Breast epithelium (tissue), 4 donors: ENCODE measurements around the gene THSD4. TPM values are rescaled to one million over a fixed set of nuclear protein-coding genes. Genes with fewer than 3 reads are reported as not detected.

Experiments
- DNase-seq, 2 donors: peaks; one replicate each; pipeline ENCODE4 v3.0.0-alpha.2; 2019; ENCODE audit warnings: low spot score in 2 of 2
- H3K27ac ChIP-seq, 2 donors: fragments of 200-600 bp; sonication (generic) in 1 of 2; one replicate each; pipeline ENCODE4 v1.5.1; 2016 to 2019; ENCODE audit warnings: mild to moderate bottlenecking in 1 of 2
- H3K27me3 ChIP-seq, 2 donors: fragments of 200-600 bp; sonication (generic) in 1 of 2; one replicate each; pipeline versions ENCODE4 v1.5.1 to v1.6.0; 2017 to 2019; ENCODE audit warnings: control low read depth in 1 of 2, mild to moderate bottlenecking in 1 of 2
- H3K36me3 ChIP-seq: fragments of 200-600 bp; one replicate; pipeline ENCODE4 v1.5.1; 2019
- H3K4me1 ChIP-seq, 2 donors: fragments of 200-600 bp; sonication (generic); one replicate each; pipeline ENCODE4 v1.5.1; 2016 to 2019; ENCODE audit warnings: control low read depth in 1 of 2
- H3K4me3 ChIP-seq, 3 donors: fragments of 200-600 bp; sonication (generic); 1 replicate in 2 of 3; 2 replicates in 1 of 3; pipeline ENCODE4 v1.5.1; 2016 to 2019; ENCODE audit warnings: mild to moderate bottlenecking in 3 of 3, moderate library complexity in 2 of 3
- H3K9me3 ChIP-seq, 2 donors: fragments of 200-600 bp; sonication (generic) in 1 of 2; one replicate each; pipeline ENCODE4 v1.5.1; 2016 to 2019; ENCODE audit warnings: control low read depth in 1 of 2
- POLR2A ChIP-seq: fragments of 450-650 bp; IDR thresholded peaks from one replicate; pipeline ENCODE4 v1.6.1; 2016; ENCODE audit warnings: antibody characterized with exemption, mild to moderate bottlenecking, moderate library complexity
- POLR2AphosphoS5 ChIP-seq, 3 donors: sonication (generic); formaldehyde crosslinking; IDR thresholded peaks; one replicate each; pipeline ENCODE4 v1.6.1; 2017; ENCODE audit warnings: antibody characterized with exemption in 3 of 3
- intact Hi-C: fragments of 100-400 bp; cut with DNase I; formaldehyde crosslinking; loops from one replicate; pipeline ENCODE4 v1.15.1; 2023; ENCODE audit warnings: low total_unique reads
- total RNA-seq, 3 donors: library from RNA; depleted of rRNA; stranded (reverse); fragments of >200 nt; gene quantifications; one replicate each; pipeline ENCODE4 v1.1.0, GENCODE V29; 2016
- TF ChIP-seq, protein P1 (sequence below), 3 donors: fragments of 450-650 bp; IDR thresholded peaks; one replicate each; pipeline ENCODE4 v1.5.1; 2016 to 2017; ENCODE audit warnings: antibody characterized with exemption in 3 of 3, mild to moderate bottlenecking in 3 of 3, moderate library complexity in 3 of 3

THSD4 gene
- total RNA-seq, 3 donors from 2014 or later, result 0.64 to 58.7 (median 41.3) TPM

- TF ChIP-seq POLR2A (no peak), POLR2AphosphoS5 (IDR thresholded peaks at IDR 0.05) (peak in 1 of 3 donors; percentile 6)
- TF ChIP-seq, protein P1, sequence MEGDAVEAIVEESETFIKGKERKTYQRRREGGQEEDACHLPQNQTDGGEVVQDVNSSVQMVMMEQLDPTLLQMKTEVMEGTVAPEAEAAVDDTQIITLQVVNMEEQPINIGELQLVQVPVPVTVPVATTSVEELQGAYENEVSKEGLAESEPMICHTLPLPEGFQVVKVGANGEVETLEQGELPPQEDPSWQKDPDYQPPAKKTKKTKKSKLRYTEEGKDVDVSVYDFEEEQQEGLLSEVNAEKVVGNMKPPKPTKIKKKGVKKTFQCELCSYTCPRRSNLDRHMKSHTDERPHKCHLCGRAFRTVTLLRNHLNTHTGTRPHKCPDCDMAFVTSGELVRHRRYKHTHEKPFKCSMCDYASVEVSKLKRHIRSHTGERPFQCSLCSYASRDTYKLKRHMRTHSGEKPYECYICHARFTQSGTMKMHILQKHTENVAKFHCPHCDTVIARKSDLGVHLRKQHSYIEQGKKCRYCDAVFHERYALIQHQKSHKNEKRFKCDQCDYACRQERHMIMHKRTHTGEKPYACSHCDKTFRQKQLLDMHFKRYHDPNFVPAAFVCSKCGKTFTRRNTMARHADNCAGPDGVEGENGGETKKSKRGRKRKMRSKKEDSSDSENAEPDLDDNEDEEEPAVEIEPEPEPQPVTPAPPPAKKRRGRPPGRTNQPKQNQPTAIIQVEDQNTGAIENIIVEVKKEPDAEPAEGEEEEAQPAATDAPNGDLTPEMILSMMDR (IDR thresholded peaks at IDR 0.05), result no peak
- intact Hi-C loops, result no loop called here
- no peak overlapping the region for H3K4me3 ChIP-seq
- no peaks in the 10 kb centered on the region for H3K9me3 ChIP-seq
- H3K27ac ChIP-seq, result peak overlapping the region; percentile 68 to 69
- H3K36me3 ChIP-seq, result no peaks in the 10 kb centered on the region
- H3K27me3 ChIP-seq, result no peaks in the 10 kb centered on the region
- no peaks in the 10 kb centered on the region for H3K4me1 ChIP-seq
- no peak for DNase-seq
Measured at GRCh38 chr15:71329497-71330260, 214.4 kb downstream of the THSD4 start.

DNA sequence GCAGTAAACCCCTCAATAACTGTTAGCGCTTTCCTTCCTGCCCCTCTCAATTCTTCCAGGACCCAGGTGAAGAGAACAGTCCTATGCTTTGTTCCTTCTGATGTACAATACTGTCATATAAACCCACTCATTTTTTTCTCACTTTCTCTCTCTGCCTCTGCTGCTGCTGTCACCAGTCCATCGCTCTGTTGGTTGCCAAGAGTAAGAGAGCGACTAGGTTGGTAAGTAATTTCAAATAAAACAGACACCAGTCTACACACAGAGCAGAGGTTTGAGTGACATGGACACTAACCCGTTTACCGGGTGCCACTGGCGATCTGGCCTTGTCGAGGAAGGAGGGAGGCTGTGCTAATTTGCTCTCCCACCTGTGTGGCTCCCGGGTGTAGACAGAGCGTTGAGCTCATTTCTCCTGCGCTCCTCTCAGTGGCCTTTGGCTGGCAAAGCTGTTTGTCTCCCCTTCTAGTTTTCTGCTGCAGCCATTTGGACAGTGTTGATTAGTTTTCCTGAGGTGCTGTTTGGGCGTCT is 215.4 kb downstream of the THSD4 start:
- no peaks in the 10 kb centered on the region for H3K4me1 ChIP-seq

GRCh38 chr15:71331173-71331572 is 215.9 kb downstream of the THSD4 start:
- TF ChIP-seq POLR2A, result no peak
- TF ChIP-seq, protein P1 (IDR thresholded peaks at IDR 0.05), result no peak
- TF ChIP-seq POLR2AphosphoS5 (IDR thresholded peaks at IDR 0.05), result no peak
- H3K9me3 ChIP-seq, result no peaks in the 10 kb centered on the region
- no peaks in the 10 kb centered on the region for H3K4me1 ChIP-seq
- intact Hi-C loops, result no loop called here
- no peak for DNase-seq
- H3K36me3 ChIP-seq, result no peaks in the 10 kb centered on the region
- H3K27me3 ChIP-seq, result no peaks in the 10 kb centered on the region
- no peak overlapping the region for H3K4me3 ChIP-seq
- H3K27ac ChIP-seq, result no peak overlapping the region

More for the DNA sequence above, 215.4 kb downstream of the THSD4 start:
- no peaks in the 10 kb centered on the region for H3K9me3 ChIP-seq
- H3K27me3 ChIP-seq, result no peaks in the 10 kb centered on the region
- DNase-seq, result no peak
- H3K36me3 ChIP-seq, result no peaks in the 10 kb centered on the region
- H3K4me3 ChIP-seq, result no peak overlapping the region
- intact Hi-C loops, result no loop called here
- TF ChIP-seq, protein P1 (IDR thresholded peaks at IDR 0.05), result no peak
- TF ChIP-seq POLR2AphosphoS5 (IDR thresholded peaks at IDR 0.05) (no peak), POLR2A (no peak)
- H3K27ac ChIP-seq, result no peak overlapping the region

DNA sequence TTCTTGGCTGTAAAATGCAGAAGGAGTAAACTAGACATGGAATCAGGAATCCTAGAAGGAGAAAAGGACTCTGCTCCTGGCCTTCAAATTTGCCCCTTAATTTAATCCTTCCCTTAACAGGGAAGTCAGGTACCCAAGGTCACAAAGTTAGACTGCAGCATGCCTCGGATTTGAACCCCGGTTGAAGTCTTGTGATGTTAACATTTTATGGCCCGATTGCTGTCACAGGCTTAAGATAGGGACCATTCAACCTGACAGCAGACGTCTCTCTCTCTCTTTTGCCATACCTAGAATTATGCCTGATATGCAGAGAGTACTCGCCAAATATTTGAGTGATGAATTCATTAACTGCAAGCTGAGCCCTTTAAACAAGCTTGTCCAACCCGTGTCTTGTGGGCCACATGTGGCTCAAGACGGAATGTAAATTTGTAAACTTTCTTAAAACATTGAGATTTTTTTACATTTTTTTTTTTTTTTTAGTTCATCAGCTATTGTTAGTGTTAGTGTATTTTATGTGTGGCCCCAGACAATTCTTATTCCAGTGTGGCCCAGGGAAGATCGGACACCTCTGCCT is 217.2 kb downstream of the THSD4 start:
- H3K36me3 ChIP-seq, result no peaks in the 10 kb centered on the region
- TF ChIP-seq POLR2AphosphoS5 (IDR thresholded peaks at IDR 0.05) (no peak), POLR2A (no peak)
- TF ChIP-seq, protein P1 (IDR thresholded peaks at IDR 0.05), result no peak
- no peaks in the 10 kb centered on the region for H3K9me3 ChIP-seq
- no peak for DNase-seq
- H3K27me3 ChIP-seq, result no peaks in the 10 kb centered on the region
- intact Hi-C loops, result no loop called here
- H3K4me3 ChIP-seq, result no peak overlapping the region
- H3K27ac ChIP-seq, result no peak overlapping the region
- peaks cover 0 to 6% of the 10 kb centered on the region in 2 donors for H3K4me1 ChIP-seq

DNA sequence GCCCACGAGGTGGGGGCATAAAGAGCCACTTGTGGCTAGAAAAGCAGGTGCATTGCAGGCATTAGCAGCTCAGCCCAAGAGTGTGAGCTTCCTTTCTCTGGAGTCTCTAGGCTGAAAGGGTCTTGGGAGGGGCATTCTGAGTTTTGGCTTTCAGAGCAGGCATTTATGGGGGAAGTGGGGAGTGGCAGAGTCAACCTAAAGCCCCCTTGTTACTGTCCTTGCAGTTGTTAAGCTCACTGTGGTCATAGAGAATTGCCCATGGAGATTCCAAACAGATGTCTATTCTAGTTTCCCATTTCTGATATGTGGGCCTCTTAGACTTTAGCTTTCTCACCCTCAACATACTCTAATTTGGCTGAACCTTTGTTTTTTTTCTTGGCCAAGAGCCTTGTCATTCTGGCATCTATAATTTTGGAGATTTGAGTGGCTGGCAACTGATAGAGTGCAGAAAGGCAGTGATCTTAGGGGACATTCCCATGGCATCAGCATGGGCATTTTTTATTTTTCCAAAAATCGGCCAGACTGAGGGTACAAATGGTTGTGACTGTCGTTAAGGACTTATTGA is 217.9 kb downstream of the THSD4 start:
- Histone ChIP-seq H3K4me3 (no peak overlapping the region), H3K27me3 (no peaks in the 10 kb centered on the region), H3K4me1 (peaks cover 0 to 6% of the 10 kb centered on the region in 2 donors), H3K27ac (no peak overlapping the region), H3K36me3 (no peaks in the 10 kb centered on the region), H3K9me3 (no peaks in the 10 kb centered on the region)
- TF ChIP-seq POLR2AphosphoS5 (IDR thresholded peaks at IDR 0.05), result no peak
- no peak for TF ChIP-seq POLR2A
- TF ChIP-seq, protein P1 (IDR thresholded peaks at IDR 0.05), result no peak
- no peak for DNase-seq
- intact Hi-C loops, result no loop called here
